Measurements from ENCODE around the gene DHRSX. TPM values are rescaled to one million over a fixed set of nuclear protein-coding genes. Genes with fewer than 3 reads are reported as not detected.

Gene DHRSX
- total and polyA plus RNA-seq, 2 of the 8 experiments (the other 6 are each of a cell fraction or from before 2014, with no cell fraction given): 35.1 to 43.4 TPM

DNA sequence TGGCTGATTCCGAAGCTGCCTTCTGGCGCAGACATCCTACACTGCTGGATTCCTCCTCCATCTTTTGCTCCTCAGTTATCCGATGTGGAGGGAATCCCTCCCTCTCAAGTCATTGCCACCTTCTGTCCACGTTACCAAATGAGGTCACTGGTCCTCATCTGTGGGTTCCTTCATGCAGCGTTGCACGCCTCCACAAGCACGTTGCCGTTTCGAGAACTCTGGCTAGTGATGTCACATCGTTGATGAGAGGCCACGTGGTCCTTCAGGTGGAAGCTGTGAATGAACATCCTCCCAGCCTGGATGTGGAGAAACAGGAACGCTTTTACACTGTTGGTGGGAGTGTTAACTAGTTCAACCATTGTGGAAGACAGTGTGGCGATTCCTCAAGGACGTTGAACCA, 323.2 kb downstream of the DHRSX start:
- H2AFZ ChIP-seq (ENCODE audit: low read length): no peak overlapping the region
- no peak overlapping the region for H3K27ac ChIP-seq (ENCODE audit: low read depth, low read length)
- H3K23me2 ChIP-seq (ENCODE audit: low read depth, low read length): no peaks in the 10 kb centered on the region; the same call in 1 of the 2 replicates
- ChIA-PET POLR2A (ENCODE audit: partially characterized antibody) (no interaction called here), CTCF (ENCODE audit: partially characterized antibody) (no interaction called here)
- no peak overlapping the region for H3K23ac ChIP-seq (ENCODE audit: insufficient read length)
- H2AK5ac ChIP-seq (ENCODE audit: low read depth, low read length): peak overlapping the region; percentile 98
- no peak overlapping the region for H4K5ac ChIP-seq (ENCODE audit: insufficient read length, low read depth, low read length)
- 95% methylated on average over 14 of the region's 14 CpGs; no CpG with 5 or more reads in 1 of the 2 experiments for WGBS, 2 experiments (ENCODE audit: extremely low coverage in 1 of 2, insufficient coverage in 1 of 2, insufficient read length in 1 of 2, insufficient replicate concordance in 2 of 2, low coverage in 1 of 2, low lambda C conversion rate in 2 of 2, missing lambda C conversion rate in 1 of 2)
- H3K4me2 ChIP-seq (ENCODE audit: insufficient read depth in 1 of 2, low read depth in 2 of 2, low read length in 2 of 2): no peak overlapping the region
- H3K79me1 ChIP-seq (ENCODE audit: low read depth, low read length): no peaks in the 10 kb centered on the region
- no peak overlapping the region for H3K9ac ChIP-seq (replicated peaks in 1 of 4; ENCODE audit: extremely low read depth in 1 of 4, low read depth in 3 of 4, low read length in 3 of 4)
- H3K56ac ChIP-seq (replicated peaks; ENCODE audit: insufficient read length, low read depth, low read length): no peak overlapping the region
- FAIRE-seq (no peak), DNase-seq (ENCODE audit: low read depth in 1 of 2, low spot score in 2 of 2) (no peak)
- peak overlapping the region; percentile 74 for H2BK20ac ChIP-seq (ENCODE audit: low read length)
- peak overlapping the region; percentile 9; the same call in 1 of the 2 replicates for H3K18ac ChIP-seq (ENCODE audit: extremely low read depth, low read length)
- no peak overlapping the region for H4K8ac ChIP-seq (ENCODE audit: extremely low read depth, insufficient read depth, low read length)
- H3K4me3 ChIP-seq (ENCODE audit: extremely low read depth in 1 of 4, insufficient read depth in 2 of 4, low read depth in 3 of 4, low read length in 4 of 4): no peak overlapping the region
- TF ChIP-seq POLR2A (IDR thresholded peaks at IDR 0.05; ENCODE audit: control extremely low read depth in 1 of 2, low read depth in 2 of 2, low read length in 2 of 2) (no peak), CBX8 (IDR thresholded peaks at IDR 0.05; ENCODE audit: borderline replicate concordance, low read depth, low read length) (no peak), BCL11A (IDR thresholded peaks at IDR 0.05; ENCODE audit: low read depth in 2 of 2, low read length in 2 of 2) (no peak), ASH2L (IDR thresholded peaks at IDR 0.05; ENCODE audit: low read length) (no peak), CHD2 (IDR thresholded peaks at IDR 0.05; ENCODE audit: low read length) (no peak), KDM1A (IDR thresholded peaks at IDR 0.05; ENCODE audit: borderline replicate concordance, low read length) (no peak), CBX5 (IDR thresholded peaks at IDR 0.05; ENCODE audit: low read depth, low read length) (no peak), KDM5A (IDR thresholded peaks at IDR 0.05; ENCODE audit: low read length) (no peak), TAF7 (optimal IDR thresholded peaks at IDR 0.05; ENCODE audit: borderline replicate concordance, low read depth, low read length) (no peak), TEAD4 (IDR thresholded peaks at IDR 0.05; ENCODE audit: low read depth, low read length) (no peak), SIX5 (IDR thresholded peaks at IDR 0.05; ENCODE audit: low read depth, low read length) (no peak), SP4 (IDR thresholded peaks at IDR 0.05; ENCODE audit: low read length) (no peak), RAD21 (IDR thresholded peaks at IDR 0.05 in 1 of 2, conservative IDR thresholded peaks at IDR 0.05 in 1 of 2; ENCODE audit: low read depth in 2 of 2, low read length in 2 of 2) (no peak), RFX5 (IDR thresholded peaks at IDR 0.05; ENCODE audit: borderline replicate concordance, low read depth, low read length) (no peak)
- no peaks in the 10 kb centered on the region for H4K20me1 ChIP-seq (replicated peaks in 1 of 2; ENCODE audit: control insufficient read depth in 1 of 2, insufficient read depth in 2 of 2, low read length in 2 of 2)
- peak overlapping the region; percentile 99 for H2BK12ac ChIP-seq (ENCODE audit: low read depth, low read length)
- peak overlapping the region; percentile 6 for H3K4ac ChIP-seq (replicated peaks; ENCODE audit: insufficient read length, low read depth, low read length)
- peaks cover 0 to 4% (median 0%) of the 10 kb centered on the region in 4 experiments; a peak in 3 of 7 replicates for H3K4me1 ChIP-seq (replicated peaks in 1 of 4; ENCODE audit: control insufficient read depth in 3 of 4, insufficient read depth in 4 of 4, low read length in 3 of 4)
- peak overlapping the region; percentile 84 for H2BK15ac ChIP-seq (ENCODE audit: low read length)
- peak overlapping the region; percentile 12 for H4K91ac ChIP-seq (replicated peaks; ENCODE audit: insufficient read length, low read length)
- H3K9me3 ChIP-seq (ENCODE audit: insufficient read depth in 2 of 2, low read depth in 1 of 2, low read length in 1 of 2): no peaks in the 10 kb centered on the region
- H3K36me3 ChIP-seq (ENCODE audit: control insufficient read depth in 2 of 4, insufficient read depth in 4 of 4, low read length in 3 of 4): no peaks in the 10 kb centered on the region; a peak in 2 of 8 replicates
- H3K14ac ChIP-seq (ENCODE audit: insufficient read length): no peak overlapping the region
- no peaks in the 10 kb centered on the region for H3K27me3 ChIP-seq (replicated peaks in 1 of 4; ENCODE audit: control insufficient read depth in 3 of 4, extremely low read depth in 1 of 4, insufficient read depth in 3 of 4, low read length in 3 of 4)
- H2BK5ac ChIP-seq (ENCODE audit: low read depth, low read length): peak overlapping the region; percentile 92; the same call in 1 of the 2 replicates
- no peaks in the 10 kb centered on the region for H3K79me2 ChIP-seq (ENCODE audit: control insufficient read depth in 1 of 2, insufficient read depth in 2 of 2, low read length in 2 of 2)
- no peak overlapping the region for H2BK120ac ChIP-seq (replicated peaks; ENCODE audit: low read depth, low read length)
